ENCODE data around the gene VAV2.

VAV2 gene

GRCh38 chr9:133715866-133716563, 276.1 kb downstream of the VAV2 start:
- peak; percentile 43 for DNase-seq

GRCh38 chr9:133715295-133715865, 276.7 kb downstream of the VAV2 start:
- DNase-seq: no peak

- DNase-seq: no peak
Measured at GRCh38 chr9:133714606-133715294, 277.4 kb downstream of the VAV2 start.

GRCh38 chr9:133713960-133714495, 278.1 kb downstream of the VAV2 start:
- no peak for DNase-seq

- DNase-seq: no peak
Measured at GRCh38 chr9:133713150-133713959, 278.8 kb downstream of the VAV2 start.

GRCh38 chr9:133712221-133713100, 279.7 kb downstream of the VAV2 start:
- no peak for DNase-seq
